ENCODE measurements around the gene NSUN6. TPM values are rescaled to one million over a fixed set of nuclear protein-coding genes. Genes with fewer than 3 reads are reported as not detected.

The NSUN6 gene
- polyA plus RNA-seq, 1 experiment, result 2.7 TPM

GRCh38 chr10:18549105-18549504 lies 102.3 kb downstream of the NSUN6 start:
- DNase-seq (ENCODE audit: low read depth), result no peak
- Histone ChIP-seq H3K4me3 (ENCODE audit: low read depth, low read length) (no peak overlapping the region), H3K27me3 (ENCODE audit: control insufficient read depth, insufficient read depth, low read length) (no peaks in the 10 kb centered on the region), H3K36me3 (ENCODE audit: control insufficient read depth, insufficient read depth, low read length) (no peaks in the 10 kb centered on the region)
- ChIA-PET CTCF (no interaction called here), POLR2A (no interaction called here)
- no peak for TF ChIP-seq CTCF (IDR thresholded peaks at IDR 0.05; ENCODE audit: insufficient read depth, low read depth, low read length)

- DNase-seq (ENCODE audit: low read depth), result no peak
- no peaks in the 10 kb centered on the region for H3K27me3 ChIP-seq (ENCODE audit: control insufficient read depth, insufficient read depth, low read length)
- no peak for TF ChIP-seq CTCF (IDR thresholded peaks at IDR 0.05; ENCODE audit: insufficient read depth, low read depth, low read length)
- H3K36me3 ChIP-seq (ENCODE audit: control insufficient read depth, insufficient read depth, low read length), result no peaks in the 10 kb centered on the region
- CTCF ChIA-PET, result no interaction called here
- no peak overlapping the region for H3K4me3 ChIP-seq (ENCODE audit: low read depth, low read length)
- POLR2A ChIA-PET, result no interaction called here
These were observed 105.6 kb downstream of the NSUN6 start for GRCh38 chr10:18545621-18546305.

- ChIA-PET CTCF (interaction anchor here (0.7 kb wide), 1 partner anchor 469 kb away, joined by 4 read pairs; no protein-coding TSS in a partner anchor), POLR2A (no interaction called here)
- Histone ChIP-seq H3K27me3 (ENCODE audit: control insufficient read depth, insufficient read depth, low read length) (no peaks in the 10 kb centered on the region), H3K36me3 (ENCODE audit: control insufficient read depth, insufficient read depth, low read length) (0 out of 2 replicates have a peak, but pooled peaks cover 2% of the 10 kb centered on the region), H3K4me3 (ENCODE audit: low read depth, low read length) (no peak overlapping the region)
- DNase-seq (ENCODE audit: low read depth), result no peak
- TF ChIP-seq CTCF (IDR thresholded peaks at IDR 0.05; ENCODE audit: insufficient read depth, low read depth, low read length), result no peak
These were observed 108.6 kb downstream of the NSUN6 start for GRCh38 chr10:18542832-18543231.

- Histone ChIP-seq H3K36me3 (ENCODE audit: control insufficient read depth, insufficient read depth, low read length) (0 out of 2 replicates have a peak, but pooled peaks cover 2% of the 10 kb centered on the region), H3K4me3 (ENCODE audit: low read depth, low read length) (no peak overlapping the region), H3K27me3 (ENCODE audit: control insufficient read depth, insufficient read depth, low read length) (no peaks in the 10 kb centered on the region)
- no peak for TF ChIP-seq CTCF (IDR thresholded peaks at IDR 0.05; ENCODE audit: insufficient read depth, low read depth, low read length)
- ChIA-PET CTCF (no interaction called here), POLR2A (no interaction called here)
- DNase-seq (ENCODE audit: low read depth), result no peak
These were observed 111.2 kb downstream of the NSUN6 start for GRCh38 chr10:18540195-18540594.

GRCh38 chr10:18539335-18539734 lies 112.1 kb downstream of the NSUN6 start:
- no peak for DNase-seq (ENCODE audit: low read depth)
- POLR2A ChIA-PET, result no interaction called here
- no peak for TF ChIP-seq CTCF (IDR thresholded peaks at IDR 0.05; ENCODE audit: insufficient read depth, low read depth, low read length)
- Histone ChIP-seq H3K4me3 (ENCODE audit: low read depth, low read length) (no peak overlapping the region), H3K27me3 (ENCODE audit: control insufficient read depth, insufficient read depth, low read length) (no peaks in the 10 kb centered on the region), H3K36me3 (ENCODE audit: control insufficient read depth, insufficient read depth, low read length) (0 out of 2 replicates have a peak, but pooled peaks cover 2% of the 10 kb centered on the region)
- CTCF ChIA-PET, result interaction anchor here (0.9 kb wide), 1 partner anchor 11 kb away, joined by 3 read pairs; no protein-coding TSS in a partner anchor
